Measurements from ENCODE around the gene ELOVL4. TPM values are rescaled to one million over a fixed set of nuclear protein-coding genes. Genes with fewer than 3 reads are reported as not detected.

ELOVL4 gene
- polyA plus RNA-seq (ENCODE audit: insufficient read depth in 1 of 5, insufficient read length in 5 of 5, low replicate concordance in 1 of 5), result 1 to 10 TPM; 1.1 to 1.6 (median 1.3) TPM
- long read RNA-seq, donor 1, partial matches to known transcripts, result 0 of 2 reads
- long read RNA-seq, donor 1, other reads (novel, unspliced or antisense), result 0 of 2 reads
- long read RNA-seq, donor 2, partial matches to known transcripts, result 0 of 1 reads
- long read RNA-seq, donor 2, other reads (novel, unspliced or antisense), result 0 of 1 reads
- long read RNA-seq, donor 3, partial matches to known transcripts, result 0 of 2 reads
- long read RNA-seq, donor 3, other reads (novel, unspliced or antisense), result 0 of 2 reads
- long read RNA-seq, donor 4, partial matches to known transcripts, result 0 of 3 reads
- long read RNA-seq, donor 4, other reads (novel, unspliced or antisense), result 0 of 3 reads
- long read RNA-seq, donor 5, result 0 reads
- long read RNA-seq, donor 6, result 0 reads
- long read RNA-seq, donor 7, result 0 reads
- long read RNA-seq, donor 8, partial matches to known transcripts, result 0 of 1 reads
- long read RNA-seq, donor 8, other reads (novel, unspliced or antisense), result 0 of 1 reads

DNA sequence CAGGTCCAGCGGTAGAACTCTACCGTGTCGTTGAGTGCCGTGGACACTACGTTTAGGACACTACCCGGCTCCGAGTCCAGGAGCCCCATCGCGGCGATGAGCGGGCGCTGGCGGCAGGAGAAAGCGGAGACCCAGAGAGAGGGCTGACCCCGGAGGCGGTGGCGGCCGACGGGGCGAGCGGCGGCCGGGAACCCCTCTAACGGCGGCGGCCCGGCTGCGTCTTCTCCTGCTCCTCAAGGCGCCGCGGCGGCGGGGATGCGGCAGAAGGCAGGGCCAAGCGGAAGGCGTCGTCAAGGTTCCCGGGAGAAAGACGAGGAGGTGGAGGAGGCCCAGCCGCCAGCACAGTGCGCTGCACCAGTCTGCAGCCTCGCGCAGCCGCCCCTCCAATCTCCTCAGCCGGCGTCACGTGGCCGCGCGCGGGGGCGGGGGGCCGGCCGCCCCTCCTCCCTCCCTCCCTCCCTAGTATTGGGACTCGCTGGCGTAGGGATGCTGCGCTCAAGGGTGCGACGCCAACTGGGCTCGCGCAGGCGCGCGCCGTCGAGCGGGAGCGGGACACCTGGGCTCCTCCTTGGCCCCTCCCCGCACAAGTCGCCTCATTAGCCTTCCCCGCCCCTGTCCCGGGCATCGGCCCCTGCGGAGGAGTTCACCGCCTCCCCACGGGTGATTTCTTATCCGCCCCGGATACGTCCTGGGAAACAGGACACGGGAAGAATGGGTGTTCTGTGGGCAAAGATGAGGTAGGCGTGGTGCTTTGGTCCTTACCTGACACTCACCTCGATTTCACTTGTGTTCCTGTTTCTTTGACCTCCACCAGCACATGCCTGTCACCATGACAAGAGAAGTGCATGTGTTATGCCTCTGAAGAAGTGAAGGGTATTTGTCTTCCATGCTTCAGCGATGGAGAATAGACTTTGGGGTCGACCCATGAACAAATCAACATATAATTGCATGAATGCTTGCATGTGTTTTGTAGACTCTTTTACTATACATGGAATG lies at the start of gene ELOVL4:
Gene ELOVL4 (minus strand): TSS at position 363 of the 996 bp plus-strand sequence. CDS start 274 bp downstream, at position 89.
- DNase-seq, result peak; percentile 35 to 38

- no peak for DNase-seq
Observed at GRCh38 chr6:79993911-79994309, 46.6 kb upstream of the ELOVL4 start.

DNA sequence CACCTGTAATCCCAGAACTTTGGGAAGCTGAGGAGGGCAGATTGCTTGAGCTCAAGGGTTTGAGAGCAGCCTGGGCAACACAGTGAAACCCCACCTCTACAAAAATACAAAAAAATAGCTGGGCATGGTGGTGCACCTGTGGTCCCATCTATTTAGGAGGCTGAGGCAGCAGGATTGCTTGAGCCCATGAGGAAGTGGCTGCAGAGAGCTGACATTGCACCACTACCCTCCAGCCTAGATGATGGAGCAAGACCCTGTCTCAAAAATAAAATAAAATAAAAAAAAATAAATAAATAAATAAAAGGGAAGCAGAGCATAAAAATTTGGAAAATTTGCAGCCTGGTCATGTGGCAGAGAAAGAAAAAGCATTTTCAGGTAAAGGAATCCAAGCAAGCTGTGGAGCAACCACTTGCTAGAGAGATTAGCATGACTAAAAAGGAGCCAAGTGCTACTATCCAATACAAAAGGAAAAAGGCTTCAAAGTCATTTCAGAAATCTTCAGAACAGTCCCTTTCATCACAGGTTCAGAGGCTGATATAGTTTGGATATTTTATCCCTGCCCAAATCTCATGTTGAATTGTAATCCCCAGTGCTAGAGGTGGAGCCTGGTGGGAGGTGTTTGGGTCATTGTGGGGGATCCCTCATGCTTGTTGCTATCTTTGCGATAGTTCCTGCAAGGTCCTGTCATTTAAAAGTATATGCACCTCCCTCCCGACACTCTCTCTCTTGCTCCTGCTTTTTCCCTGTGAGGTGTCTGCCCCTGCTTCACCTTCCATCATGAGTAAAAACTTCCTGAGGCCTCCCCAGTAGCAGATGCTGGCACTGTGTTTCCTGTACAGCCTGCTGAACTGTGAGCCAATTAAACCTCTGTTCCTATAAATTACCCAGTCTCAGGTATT lies 45.9 kb upstream of the ELOVL4 start:
- no peak for DNase-seq

- no peak for DNase-seq
Observed at GRCh38 chr6:79989641-79990040, 42.3 kb upstream of the ELOVL4 start.

GRCh38 chr6:79985128-79985527 lies 37.8 kb upstream of the ELOVL4 start:
- no peak for DNase-seq

GRCh38 chr6:79984261-79984660 lies 36.9 kb upstream of the ELOVL4 start:
- DNase-seq, result no peak

GRCh38 chr6:79981652-79982051 lies 34.3 kb upstream of the ELOVL4 start:
- DNase-seq, result no peak

DNA sequence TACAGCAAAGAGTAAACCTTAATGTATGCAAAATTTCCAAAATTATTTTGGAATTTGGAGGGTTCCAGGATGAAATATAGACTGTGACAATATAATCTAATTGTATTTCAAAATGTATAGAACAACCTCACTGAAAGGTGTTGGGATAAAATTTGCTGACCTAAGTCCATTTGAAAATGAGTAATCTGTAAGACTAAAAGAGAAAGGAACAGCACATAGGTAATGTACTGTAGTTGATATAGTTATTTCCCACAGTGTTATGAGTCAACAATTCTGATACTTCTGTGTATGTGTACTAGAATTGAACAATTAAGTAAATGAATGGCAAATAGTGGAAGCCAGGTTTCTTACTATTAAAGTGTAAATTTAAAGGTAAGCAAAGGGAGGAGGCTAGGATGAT lies 23.8 kb upstream of the ELOVL4 start:
- DNase-seq, result no peak

- DNase-seq, result no peak
Observed at GRCh38 chr6:79969784-79970183, 22.4 kb upstream of the ELOVL4 start.

DNA sequence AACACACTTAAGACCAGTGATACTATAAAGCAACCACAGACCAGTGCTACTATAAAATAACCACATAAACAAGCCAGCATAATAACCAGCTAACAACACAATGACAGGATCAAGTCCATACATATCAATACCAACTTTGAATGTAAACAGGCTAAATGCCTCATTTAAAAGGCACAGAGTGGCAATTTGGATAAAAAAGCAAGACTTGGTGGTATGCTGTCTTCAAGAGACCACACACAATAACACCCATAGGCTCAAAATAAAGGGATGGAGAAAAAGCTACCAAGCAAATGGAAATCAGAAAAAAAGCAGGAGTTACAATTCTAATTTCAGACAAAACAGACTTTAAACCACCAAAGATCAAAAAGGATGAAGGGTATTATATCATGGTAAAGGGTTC lies 19.8 kb upstream of the ELOVL4 start:
- no peak for DNase-seq

DNA sequence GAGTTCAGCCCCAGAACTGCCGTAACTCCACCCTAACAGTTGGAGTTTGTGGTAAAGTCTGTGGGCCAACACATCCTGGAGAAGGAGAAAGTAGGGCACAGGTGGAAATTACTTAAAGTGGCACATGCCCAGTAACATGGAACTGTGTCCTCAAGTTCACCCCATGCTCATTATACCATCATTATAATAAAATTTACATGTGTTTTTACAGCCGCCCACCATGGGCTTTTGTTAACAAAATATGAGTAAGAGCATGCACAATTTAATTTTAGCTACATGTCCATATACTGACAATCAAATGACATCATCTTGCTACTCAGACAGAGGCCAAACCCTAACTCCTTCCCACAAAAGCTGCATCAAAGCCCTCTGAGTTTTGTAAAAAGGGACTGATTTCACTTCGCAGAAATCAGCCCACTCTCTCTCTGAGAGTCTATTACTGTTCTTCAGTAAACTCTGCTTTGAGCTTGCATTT lies 17.3 kb upstream of the ELOVL4 start:
- no peak for DNase-seq

DNA sequence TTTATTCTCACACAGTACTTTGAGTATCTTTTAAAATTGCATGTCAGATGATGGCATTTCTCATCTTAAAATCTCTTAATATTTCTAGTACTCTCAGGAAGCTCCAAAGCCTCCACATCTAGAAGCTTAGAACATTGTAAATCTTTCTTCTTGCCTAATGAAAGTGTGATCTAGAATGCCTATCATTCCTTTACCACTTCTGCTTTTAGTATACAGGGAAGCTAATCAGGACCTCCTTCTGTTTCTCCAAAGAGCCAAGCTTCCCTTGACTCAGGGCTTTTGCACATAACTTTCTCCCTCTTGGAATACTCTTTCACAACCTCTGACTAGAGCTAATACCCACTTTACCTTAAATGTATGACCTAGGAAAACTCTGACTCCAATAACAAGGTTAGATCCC lies 7.5 kb upstream of the ELOVL4 start:
- no peak for DNase-seq

- peak; percentile 5 for DNase-seq
Observed at GRCh38 chr6:79949233-79949632, 1.9 kb upstream of the ELOVL4 start.

GRCh38 chr6:79946272-79947190 lies 822 bp downstream of the ELOVL4 start:
- peak; percentile 3 to 6 for DNase-seq

DNA sequence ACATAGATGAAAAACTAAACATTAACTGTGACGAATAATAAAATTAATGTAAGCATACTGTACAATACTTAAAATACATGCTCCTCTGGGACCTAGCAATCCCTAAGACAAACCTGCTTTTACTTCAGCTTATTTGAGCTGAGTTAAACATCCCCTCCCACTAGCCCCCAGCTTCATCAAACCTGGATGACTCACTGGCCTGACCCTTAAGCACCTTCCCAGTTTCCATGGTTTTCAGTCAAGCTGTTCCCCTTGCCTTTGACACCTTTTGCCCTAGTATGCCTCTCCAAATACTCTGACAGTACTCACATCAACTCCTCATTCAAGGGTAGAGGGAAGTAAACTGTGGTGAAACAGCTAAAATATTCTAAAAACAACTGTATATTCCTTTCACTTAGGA lies 4.2 kb downstream of the ELOVL4 start:
- DNase-seq, result no peak

DNA sequence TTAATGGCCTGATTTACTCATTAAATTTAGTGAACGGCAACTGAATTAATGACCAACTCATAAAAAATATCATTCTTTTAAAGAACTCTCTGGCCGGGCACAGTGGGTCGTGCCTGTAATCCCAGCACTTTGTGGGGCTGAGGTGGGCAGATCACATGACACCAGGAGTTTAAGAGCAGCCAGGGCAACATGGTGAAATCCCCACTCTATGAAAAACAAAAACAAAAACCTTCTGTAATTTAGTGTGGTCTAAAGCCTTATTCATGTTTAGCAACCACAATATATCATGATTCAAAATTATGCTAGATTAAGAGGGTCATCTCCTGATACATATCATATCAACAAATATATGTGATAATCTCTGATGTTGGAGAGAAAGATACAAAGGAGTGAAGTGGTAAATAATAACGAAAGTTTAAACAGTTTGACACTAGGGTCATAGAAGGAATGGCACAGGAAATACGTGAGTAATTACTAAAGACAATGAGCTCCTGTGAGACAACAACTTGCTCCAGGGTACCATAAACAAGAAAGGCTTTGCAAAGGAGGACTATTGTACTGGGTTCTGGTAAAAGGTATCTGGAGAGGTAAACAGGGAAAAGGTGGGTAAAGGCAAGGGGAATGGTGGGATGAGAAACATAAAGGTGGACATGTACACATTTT lies 5.7 kb downstream of the ELOVL4 start:
- no peak for DNase-seq

DNA sequence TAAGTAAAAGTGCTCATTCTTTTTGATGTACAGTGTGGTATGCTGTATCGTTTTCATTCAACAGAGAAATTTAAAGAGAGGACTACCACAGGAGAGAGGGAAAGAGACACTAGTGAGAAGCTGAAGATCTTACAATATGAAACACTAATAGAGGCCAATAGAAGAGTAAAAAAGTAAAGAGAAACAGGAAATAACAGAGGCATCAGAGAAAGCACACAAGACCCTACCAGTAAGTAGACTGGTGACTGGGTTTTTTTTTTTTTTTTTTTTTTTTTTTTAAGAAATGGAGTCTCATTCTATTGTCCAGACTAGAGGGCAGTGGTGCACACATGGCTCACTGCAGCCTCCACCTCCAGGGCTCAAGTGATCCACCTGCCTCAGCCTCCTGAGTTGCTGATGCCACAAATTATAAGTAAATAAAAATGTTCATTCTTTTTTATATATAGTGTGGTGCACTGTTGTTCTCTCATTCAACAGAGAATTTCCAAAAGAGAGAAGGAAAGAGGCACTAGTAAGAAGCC lies 18.8 kb downstream of the ELOVL4 start:
- DNase-seq, result no peak

GRCh38 chr6:79927758-79928157 lies 19.6 kb downstream of the ELOVL4 start:
- no peak for DNase-seq

DNA sequence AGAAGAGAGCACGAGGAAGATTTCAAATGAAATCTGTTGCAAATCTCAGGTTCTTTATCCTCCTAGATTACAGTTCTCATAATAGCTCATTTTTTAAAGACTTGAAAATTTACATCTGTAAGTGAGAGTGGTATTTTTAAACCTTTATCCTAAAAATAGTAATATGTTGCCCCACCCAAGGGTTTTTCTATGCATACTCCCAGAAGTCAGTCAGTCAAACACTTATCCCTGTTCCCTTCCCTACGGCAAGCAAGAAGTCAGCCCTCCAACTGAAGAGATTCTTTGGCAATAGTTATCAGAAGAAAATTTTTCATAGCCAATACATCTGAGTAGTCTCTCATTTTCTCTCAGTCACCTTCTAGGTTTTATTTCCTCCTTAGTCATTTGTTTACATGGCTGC lies 24.1 kb downstream of the ELOVL4 start:
- DNase-seq, result no peak
